ENCODE data around the gene TSBP1.

DNA sequence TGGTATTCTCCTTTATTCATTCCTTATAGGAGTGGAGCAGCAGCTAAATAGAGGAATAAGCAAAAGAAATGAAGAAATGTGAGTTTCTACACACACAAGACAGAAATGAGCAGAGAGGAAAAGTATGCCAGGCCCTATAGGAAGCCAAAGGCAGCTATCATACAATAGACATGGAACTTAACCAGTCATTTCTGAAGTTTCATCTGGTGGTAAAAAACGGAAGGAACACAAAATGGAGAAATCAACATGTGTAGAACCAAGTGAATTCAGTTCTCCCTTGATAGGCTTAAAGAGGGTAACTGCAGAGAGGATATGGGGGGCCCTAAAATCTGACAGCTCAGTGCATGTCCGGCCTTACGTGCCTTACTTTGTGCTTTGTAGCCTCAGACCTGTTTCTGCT, 44.6 kb downstream of the TSBP1 start:
- TF ChIP-seq, protein P1, sequence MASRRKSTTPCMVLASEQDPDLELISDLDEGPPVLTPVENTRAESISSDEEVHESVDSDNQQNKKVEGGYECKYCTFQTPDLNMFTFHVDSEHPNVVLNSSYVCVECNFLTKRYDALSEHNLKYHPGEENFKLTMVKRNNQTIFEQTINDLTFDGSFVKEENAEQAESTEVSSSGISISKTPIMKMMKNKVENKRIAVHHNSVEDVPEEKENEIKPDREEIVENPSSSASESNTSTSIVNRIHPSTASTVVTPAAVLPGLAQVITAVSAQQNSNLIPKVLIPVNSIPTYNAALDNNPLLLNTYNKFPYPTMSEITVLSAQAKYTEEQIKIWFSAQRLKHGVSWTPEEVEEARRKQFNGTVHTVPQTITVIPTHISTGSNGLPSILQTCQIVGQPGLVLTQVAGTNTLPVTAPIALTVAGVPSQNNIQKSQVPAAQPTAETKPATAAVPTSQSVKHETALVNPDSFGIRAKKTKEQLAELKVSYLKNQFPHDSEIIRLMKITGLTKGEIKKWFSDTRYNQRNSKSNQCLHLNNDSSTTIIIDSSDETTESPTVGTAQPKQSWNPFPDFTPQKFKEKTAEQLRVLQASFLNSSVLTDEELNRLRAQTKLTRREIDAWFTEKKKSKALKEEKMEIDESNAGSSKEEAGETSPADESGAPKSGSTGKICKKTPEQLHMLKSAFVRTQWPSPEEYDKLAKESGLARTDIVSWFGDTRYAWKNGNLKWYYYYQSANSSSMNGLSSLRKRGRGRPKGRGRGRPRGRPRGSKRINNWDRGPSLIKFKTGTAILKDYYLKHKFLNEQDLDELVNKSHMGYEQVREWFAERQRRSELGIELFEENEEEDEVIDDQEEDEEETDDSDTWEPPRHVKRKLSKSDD (CRISPR knock-in tag; IDR thresholded peaks at IDR 0.05; ENCODE audit: low read depth): no peak
- no peak for TF ChIP-seq CBX5 (CRISPR knock-in tag; IDR thresholded peaks at IDR 0.05; ENCODE audit: borderline replicate concordance)
- TF ChIP-seq, protein P2, sequence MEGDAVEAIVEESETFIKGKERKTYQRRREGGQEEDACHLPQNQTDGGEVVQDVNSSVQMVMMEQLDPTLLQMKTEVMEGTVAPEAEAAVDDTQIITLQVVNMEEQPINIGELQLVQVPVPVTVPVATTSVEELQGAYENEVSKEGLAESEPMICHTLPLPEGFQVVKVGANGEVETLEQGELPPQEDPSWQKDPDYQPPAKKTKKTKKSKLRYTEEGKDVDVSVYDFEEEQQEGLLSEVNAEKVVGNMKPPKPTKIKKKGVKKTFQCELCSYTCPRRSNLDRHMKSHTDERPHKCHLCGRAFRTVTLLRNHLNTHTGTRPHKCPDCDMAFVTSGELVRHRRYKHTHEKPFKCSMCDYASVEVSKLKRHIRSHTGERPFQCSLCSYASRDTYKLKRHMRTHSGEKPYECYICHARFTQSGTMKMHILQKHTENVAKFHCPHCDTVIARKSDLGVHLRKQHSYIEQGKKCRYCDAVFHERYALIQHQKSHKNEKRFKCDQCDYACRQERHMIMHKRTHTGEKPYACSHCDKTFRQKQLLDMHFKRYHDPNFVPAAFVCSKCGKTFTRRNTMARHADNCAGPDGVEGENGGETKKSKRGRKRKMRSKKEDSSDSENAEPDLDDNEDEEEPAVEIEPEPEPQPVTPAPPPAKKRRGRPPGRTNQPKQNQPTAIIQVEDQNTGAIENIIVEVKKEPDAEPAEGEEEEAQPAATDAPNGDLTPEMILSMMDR (CRISPR knock-in tag; IDR thresholded peaks at IDR 0.05): no peak

All from HepG2 (cell line).